ENCODE results near the gene GRIK5. TPM values are rescaled to one million over a fixed set of nuclear protein-coding genes. Genes with fewer than 3 reads are reported as not detected.

GRIK5 gene
- polyA plus RNA-seq, 1 experiment: 0.06 TPM

DNA sequence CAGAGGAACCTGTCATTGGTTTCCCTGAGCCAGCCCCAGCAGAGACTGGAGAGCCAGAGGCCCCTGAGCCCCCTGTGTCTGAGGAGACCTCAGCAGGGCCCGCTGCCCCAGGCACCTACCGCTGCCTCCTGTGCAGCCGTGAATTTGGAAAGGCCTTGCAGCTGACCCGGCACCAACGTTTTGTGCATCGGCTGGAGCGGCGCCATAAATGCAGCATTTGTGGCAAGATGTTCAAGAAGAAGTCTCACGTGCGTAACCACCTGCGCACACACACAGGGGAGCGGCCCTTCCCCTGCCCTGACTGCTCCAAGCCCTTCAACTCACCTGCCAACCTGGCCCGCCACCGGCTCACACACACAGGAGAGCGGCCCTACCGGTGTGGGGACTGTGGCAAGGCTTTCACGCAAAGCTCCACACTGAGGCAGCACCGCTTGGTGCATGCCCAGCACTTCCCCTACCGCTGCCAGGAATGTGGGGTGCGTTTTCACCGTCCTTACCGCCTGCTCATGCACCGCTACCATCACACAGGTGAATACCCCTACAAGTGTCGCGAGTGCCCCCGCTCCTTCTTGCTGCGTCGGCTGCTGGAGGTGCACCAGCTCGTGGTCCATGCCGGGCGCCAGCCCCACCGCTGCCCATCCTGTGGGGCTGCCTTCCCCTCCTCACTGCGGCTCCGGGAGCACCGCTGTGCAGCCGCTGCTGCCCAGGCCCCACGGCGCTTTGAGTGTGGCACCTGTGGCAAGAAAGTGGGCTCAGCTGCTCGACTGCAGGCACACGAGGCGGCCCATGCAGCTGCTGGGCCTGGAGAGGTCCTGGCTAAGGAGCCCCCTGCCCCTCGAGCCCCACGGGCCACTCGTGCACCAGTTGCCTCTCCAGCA is 10.1 kb upstream of the GRIK5 start:
- Histone ChIP-seq H3K27me3 (ENCODE audit: control insufficient read depth, insufficient read depth, low read length) (no peaks in the 10 kb centered on the region), H3K36me3 (ENCODE audit: control insufficient read depth, insufficient read depth, low read length) (peaks cover 25% of the 10 kb centered on the region), H3K4me3 (ENCODE audit: low read depth, low read length) (no peak overlapping the region)
- CTCF ChIA-PET: interaction anchor here (1.0 to 1.9 kb wide), 4 partner anchors 12 to 171 kb away, joined by 3 to 5 read pairs (median 4); partner anchors contain the start of gene POU2F2
- POLR2A ChIA-PET: no interaction called here
- TF ChIP-seq, protein P1, sequence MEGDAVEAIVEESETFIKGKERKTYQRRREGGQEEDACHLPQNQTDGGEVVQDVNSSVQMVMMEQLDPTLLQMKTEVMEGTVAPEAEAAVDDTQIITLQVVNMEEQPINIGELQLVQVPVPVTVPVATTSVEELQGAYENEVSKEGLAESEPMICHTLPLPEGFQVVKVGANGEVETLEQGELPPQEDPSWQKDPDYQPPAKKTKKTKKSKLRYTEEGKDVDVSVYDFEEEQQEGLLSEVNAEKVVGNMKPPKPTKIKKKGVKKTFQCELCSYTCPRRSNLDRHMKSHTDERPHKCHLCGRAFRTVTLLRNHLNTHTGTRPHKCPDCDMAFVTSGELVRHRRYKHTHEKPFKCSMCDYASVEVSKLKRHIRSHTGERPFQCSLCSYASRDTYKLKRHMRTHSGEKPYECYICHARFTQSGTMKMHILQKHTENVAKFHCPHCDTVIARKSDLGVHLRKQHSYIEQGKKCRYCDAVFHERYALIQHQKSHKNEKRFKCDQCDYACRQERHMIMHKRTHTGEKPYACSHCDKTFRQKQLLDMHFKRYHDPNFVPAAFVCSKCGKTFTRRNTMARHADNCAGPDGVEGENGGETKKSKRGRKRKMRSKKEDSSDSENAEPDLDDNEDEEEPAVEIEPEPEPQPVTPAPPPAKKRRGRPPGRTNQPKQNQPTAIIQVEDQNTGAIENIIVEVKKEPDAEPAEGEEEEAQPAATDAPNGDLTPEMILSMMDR (IDR thresholded peaks at IDR 0.05; ENCODE audit: insufficient read depth, low read depth, low read length): no peak
- no peak for DNase-seq (ENCODE audit: low read depth)

- TF ChIP-seq, protein P1 (IDR thresholded peaks at IDR 0.05; ENCODE audit: insufficient read depth, low read depth, low read length): no peak
- H3K27me3 ChIP-seq (ENCODE audit: control insufficient read depth, insufficient read depth, low read length): no peaks in the 10 kb centered on the region
- H3K4me3 ChIP-seq (ENCODE audit: low read depth, low read length): no peak overlapping the region
- ChIA-PET POLR2A (no interaction called here), CTCF (interaction anchor here (0.8 to 0.9 kb wide), 2 partner anchors 82 to 106 kb away, joined by 4 to 5 read pairs; no protein-coding TSS in a partner anchor)
- H3K36me3 ChIP-seq (ENCODE audit: control insufficient read depth, insufficient read depth, low read length): peaks cover 25% of the 10 kb centered on the region
- no peak for DNase-seq (ENCODE audit: low read depth)
Measured at GRCh38 chr19:42079276-42079669, 9.3 kb upstream of the GRIK5 start.

DNA sequence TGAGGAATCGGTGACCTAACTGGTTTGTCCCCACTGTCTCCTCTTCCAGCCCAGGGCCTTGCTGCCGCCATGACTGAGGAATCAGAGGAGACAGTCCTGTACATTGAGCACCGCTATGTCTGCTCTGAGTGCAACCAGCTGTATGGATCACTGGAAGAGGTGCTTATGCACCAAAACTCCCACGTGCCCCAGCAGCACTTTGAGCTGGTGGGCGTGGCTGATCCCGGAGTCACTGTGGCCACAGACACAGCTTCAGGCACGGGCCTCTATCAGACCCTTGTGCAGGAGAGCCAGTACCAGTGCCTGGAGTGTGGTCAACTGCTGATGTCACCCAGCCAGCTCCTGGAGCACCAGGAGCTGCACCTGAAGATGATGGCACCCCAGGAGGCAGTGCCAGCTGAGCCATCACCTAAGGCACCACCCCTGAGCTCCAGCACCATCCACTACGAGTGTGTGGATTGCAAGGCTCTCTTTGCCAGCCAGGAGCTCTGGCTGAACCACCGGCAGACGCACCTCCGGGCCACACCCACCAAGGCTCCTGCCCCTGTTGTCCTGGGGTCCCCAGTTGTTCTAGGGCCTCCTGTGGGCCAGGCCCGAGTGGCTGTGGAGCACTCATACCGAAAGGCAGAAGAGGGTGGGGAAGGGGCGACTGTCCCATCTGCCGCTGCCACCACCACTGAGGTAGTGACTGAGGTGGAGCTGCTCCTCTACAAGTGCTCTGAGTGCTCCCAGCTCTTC is 8.7 kb upstream of the GRIK5 start:
- Histone ChIP-seq H3K27me3 (ENCODE audit: control insufficient read depth, insufficient read depth, low read length) (no peaks in the 10 kb centered on the region), H3K4me3 (ENCODE audit: low read depth, low read length) (no peak overlapping the region), H3K36me3 (ENCODE audit: control insufficient read depth, insufficient read depth, low read length) (peaks cover 25% of the 10 kb centered on the region)
- ChIA-PET CTCF (interaction anchor here (0.8 to 1.1 kb wide), 3 partner anchors 13 to 106 kb away, joined by 3 to 5 read pairs (median 4); no protein-coding TSS in a partner anchor), POLR2A (interaction anchor here (0.7 kb wide), 1 partner anchor 23 kb away, joined by 3 read pairs; no protein-coding TSS in a partner anchor)
- DNase-seq (ENCODE audit: low read depth): no peak
- TF ChIP-seq, protein P1 (IDR thresholded peaks at IDR 0.05; ENCODE audit: insufficient read depth, low read depth, low read length): no peak

DNA sequence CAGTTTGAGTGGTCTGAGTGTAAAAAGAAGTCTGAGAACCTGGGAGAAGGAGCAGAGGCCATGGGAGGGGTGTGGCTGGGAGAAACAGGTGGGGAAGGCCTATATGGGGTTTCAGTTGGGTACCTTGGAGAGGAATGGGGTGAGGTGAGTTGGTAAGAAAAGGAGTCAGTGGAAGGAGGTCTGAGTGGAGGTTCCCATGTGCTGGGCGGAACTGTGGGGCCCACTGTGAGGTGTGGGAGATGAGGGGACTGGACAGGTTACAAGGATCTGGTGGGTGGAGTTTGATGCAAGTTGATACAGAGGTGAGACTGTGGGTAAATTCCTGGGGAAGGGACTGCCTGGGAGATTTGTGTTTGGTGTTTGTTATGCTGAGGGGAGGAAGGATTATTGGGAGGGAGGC is 8.1 kb upstream of the GRIK5 start:
- Histone ChIP-seq H3K27me3 (ENCODE audit: control insufficient read depth, insufficient read depth, low read length) (no peaks in the 10 kb centered on the region), H3K36me3 (ENCODE audit: control insufficient read depth, insufficient read depth, low read length) (peaks cover 25% of the 10 kb centered on the region), H3K4me3 (ENCODE audit: low read depth, low read length) (no peak overlapping the region)
- TF ChIP-seq, protein P1 (IDR thresholded peaks at IDR 0.05; ENCODE audit: insufficient read depth, low read depth, low read length): no peak
- no peak for DNase-seq (ENCODE audit: low read depth)
- POLR2A ChIA-PET: interaction anchor here (0.7 kb wide), 1 partner anchor 22 kb away, joined by 3 read pairs; no protein-coding TSS in a partner anchor
- CTCF ChIA-PET: interaction anchor here (1.1 kb wide), 1 partner anchor 14 kb away, joined by 3 read pairs; no protein-coding TSS in a partner anchor

Data from BJ (cell line).